Activated CD4-positive, CD25-positive, alpha-beta regulatory T cell treated with anti-CD3 and anti-CD28 coated beads, Interleukin-2, amount 50 U/mL, for 72 hours (primary cell): Measurements from ENCODE around the gene FLT4.

ENCODE experiments used
- DNase-seq: peaks from one replicate; pipeline ENCODE4 v3.0.0; 2021

Gene FLT4

GRCh38 chr5:180586870-180587269 lies 62.5 kb downstream of the FLT4 start:
- no peak for DNase-seq

- no peak for DNase-seq
Measured at GRCh38 chr5:180586204-180586603, 63.2 kb downstream of the FLT4 start.

- no peak for DNase-seq
Measured at GRCh38 chr5:180583738-180584137, 65.7 kb downstream of the FLT4 start.

GRCh38 chr5:180580681-180581080 lies 68.7 kb downstream of the FLT4 start:
- no peak for DNase-seq

DNA sequence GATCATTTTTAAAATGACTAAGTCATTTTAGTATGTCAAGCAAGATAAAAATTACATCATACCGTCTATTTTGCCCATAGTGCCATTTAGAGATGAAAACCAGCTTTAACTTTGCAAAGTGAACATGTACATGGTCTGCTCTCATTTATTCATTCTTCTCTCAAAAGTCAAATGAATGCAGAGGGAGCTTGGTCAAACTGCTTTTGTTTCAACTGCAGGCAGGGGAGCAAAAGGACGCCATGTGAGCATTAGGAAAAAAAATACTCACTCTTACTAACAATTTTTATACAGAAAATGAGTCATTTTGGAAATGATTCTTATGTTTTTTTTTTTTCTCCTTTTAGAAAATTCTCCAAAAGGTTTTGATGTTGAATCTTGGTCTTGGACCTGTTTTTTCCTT lies 73.8 kb downstream of the FLT4 start:
- DNase-seq: no peak

DNA sequence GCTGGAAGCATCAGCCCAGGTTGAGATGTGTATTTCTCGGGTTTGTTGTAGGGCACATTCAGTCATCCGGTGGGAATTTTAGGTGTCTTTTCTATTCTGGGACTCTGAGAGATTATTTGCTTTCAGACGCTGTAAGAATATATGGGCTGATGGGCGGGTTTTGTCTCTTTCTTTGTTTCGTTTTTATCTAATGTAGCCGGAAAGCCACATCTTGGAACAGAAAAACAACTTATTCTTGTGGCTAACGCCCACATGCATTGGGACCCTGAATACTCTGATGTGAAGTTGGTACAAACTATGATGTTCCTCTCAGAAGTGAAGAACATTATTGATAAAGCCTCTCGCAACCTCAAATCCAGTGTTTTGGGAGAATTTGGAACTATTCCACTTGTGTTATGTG lies 80.5 kb downstream of the FLT4 start:
- DNase-seq: no peak

- DNase-seq: no peak
Measured at GRCh38 chr5:180563994-180564393, 85.4 kb downstream of the FLT4 start.

GRCh38 chr5:180558232-180558631 lies 91.2 kb downstream of the FLT4 start:
- no peak for DNase-seq

DNA sequence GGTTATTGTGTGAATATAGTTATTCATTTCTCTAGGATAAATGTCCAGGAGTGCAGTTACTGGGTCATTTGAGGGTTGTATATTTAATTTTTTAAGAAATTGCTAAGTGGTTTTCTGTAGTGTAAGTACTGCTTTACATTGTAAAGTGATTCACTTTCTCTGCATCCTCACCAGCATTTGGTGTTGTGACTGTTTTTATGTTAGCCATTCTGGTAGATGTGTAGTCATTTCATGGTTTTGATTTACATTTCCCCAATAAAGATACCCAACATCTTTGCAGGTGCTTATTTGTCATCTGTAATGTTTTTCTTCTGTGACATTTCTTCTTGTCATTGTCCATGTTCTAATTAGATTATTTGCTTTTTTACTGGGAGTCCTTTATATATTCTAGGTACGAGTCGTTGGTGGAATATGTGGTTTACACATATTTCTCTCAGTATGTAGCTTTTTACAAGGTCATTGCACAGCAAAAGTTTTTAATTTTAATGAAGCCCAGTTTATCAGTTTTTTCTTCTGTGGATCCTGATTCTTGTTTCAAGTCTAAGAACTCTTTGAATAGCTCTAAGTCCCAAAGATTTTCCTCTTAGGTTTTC lies 92.1 kb downstream of the FLT4 start:
- DNase-seq: no peak

DNA sequence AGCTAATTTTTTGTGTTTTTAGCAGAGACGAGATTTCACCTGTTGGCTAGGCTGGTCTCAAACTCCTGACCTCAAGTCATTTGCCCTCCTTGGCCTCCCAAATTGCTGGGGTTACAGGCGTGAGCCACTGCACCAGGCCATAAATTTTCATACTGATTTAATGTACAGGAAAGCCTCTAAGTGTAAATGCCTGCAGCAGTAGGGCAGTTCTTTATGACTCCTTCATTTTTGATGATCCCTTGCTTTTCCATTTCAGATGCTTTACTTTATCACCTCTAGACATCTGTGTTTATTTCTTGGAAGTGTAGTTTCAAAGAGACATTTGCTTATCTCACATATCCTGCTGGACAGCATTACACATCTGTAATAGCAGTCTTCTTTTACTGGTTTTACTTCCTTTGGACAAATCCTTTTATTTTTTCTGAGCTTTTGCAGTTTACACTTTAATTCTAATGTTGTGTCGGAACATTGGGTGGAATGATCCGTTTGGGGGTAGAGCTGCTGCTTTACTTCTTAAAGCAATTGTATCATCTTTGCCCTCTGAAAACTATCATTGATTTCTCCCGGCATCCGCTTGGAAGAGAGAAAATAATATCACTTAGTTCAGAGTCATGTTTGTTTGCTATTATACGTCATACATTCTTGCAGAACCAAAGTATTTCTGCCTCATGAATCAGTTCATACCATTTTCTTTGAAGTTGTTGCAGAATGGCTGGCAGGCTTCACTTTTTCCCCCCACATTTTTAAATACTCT lies 94.1 kb downstream of the FLT4 start:
- no peak for DNase-seq

DNA sequence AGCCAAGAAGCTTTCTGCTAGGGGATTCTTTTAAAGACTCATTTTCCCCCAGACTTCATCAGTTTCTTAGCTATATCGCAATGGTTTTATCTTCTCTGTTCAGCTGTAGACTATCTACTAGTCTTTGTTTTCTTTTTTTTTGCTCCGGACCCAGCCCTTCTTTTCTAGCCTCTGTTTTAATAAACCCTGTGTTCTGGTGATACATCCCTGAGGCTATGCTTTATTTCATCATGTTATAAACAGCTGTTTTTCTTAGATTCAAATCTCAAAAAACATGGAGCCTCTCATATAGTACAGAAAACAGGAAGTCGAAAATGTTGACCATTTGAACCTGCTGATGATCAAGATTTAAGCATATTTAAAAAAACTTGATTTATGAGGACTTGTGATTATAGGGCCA lies 95.9 kb downstream of the FLT4 start:
- DNase-seq: no peak
